NCI-H748 (cell line): Measurements from ENCODE around the gene HTT.

Experiments
- DNase-seq: peaks from one replicate; lab custom pipeline; 2025; ENCODE audit not compliant: unreplicated experiment; lab: John Stamatoyannopoulos, UW

Gene HTT

DNA sequence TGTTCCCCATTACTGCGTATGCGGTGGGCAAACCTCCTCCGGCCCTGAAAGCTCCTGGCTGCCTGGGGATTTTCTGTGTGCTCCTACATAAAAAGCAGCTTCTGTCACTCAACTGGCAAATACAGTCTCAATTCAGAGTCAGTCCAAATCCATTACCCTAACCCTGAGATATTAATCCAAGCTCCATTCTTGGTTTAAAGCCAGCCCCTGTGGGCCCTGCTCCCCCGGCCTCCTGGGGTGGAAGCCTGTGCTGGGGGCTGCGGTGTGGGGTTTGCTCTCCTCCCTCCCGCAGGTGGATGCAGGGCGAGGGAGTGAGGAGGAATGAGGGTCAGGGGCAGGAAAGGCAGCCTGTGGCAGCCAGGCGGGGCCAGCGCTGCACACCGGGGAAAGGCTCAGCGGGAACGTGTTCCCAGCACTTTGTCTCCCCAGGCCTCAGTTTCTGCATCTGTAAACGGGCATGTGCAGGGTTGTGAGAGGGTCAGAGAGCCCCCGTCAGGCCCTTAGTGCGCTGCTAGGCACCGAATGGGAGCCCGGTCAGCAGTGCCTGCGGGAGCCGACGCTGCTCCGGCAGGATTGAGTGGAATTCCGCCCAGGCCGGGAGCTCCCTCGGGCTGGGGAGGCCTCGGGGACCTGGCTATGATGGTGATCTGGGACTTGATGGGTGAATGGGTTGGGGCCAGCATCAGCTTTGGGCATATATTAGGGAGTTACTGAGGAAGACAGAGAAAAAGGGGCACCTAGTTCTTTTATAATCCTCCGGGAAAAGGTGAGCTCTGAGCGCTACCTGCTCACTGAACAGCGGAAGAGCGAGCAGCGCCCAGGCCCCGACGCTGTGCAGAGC is 212.1 kb downstream of the HTT start:
- DNase-seq = no peak

DNA sequence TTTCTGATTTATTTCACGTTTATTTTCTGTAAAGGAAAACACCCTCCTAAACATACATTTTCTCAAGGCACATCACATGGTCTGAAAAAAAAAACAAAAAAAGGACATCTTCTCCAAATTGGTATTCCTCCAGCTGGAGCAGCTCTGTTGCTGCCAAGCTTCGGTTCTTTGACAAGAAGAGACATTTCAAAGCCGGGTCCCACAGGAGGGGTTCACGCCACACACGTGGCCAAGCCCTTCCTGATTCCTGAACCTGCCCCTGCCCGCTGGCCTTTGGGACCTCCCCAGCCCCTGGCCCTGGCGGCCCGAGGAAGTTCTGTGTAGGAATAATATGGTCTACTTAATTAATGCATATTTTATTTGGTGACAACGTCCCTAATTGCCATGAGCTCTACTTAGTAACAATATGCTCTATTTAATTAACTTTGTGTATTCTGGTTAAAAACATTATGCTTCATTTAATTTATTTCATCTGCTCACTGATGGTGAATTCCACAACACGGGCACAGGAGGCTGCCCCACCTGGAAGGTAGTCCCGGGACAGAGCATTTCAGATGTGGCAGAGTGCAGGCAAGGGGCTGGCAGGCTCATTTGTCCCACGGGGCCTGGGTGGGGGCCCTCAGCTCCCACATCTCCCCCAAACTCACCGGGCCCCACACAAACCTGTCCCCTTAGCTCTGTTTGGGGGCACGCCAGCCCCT is 212.9 kb downstream of the HTT start:
- DNase-seq = no peak

DNA sequence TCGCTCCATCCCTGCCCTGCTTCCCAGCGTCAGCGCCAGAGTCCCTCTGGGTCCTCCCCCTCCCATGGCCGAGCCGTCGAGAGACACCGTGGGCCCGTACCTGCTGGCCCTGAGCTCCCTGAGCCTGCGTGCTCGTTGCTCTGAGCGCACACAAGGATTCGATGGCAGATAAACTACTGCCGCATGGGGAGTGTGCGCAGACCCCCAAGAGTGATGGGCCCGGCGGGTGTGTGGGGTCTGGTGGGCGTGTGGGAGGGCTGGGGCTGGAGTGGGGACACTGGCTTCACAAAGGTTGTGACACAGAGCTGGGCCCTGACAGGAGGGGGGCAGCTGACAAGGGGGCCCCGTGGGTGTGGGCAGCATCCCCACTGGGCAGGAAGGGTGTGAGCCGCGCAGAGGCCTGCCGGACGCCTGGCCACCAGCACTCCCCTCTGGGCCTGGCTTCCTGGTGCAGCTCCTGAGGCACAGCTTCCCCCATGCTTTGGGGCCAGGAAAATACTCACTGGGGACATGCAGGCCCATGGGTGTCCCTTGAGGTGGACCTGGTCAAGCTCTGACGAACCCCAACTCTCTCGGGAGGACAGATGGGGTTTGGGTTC is 213.6 kb downstream of the HTT start:
- DNase-seq = no peak

DNA sequence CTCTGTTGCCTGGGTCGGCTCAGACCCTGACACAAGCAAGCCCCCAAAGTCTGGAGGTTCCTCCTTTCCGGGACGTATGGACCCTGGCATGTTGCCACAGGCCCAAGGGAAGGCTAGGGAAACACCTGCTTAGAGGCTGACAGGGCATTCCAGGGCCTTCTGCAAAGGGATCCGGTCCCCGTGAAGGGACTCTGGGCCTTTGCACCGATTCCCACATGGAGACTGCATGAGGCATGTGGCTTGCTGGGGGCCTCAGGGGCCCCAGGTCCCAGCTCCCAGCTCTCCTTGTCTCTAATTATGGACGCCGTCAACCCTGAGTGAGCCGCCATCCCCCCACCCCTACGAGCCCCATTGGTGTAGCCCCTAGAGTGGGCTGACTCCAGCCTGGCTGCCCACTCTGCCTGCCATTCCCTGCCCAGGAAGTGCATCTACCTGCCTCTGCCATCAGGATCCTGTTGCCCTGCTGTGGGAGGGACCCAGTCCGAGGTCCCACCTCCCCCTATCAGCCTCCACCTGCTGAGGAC is 214.2 kb downstream of the HTT start:
- no peak for DNase-seq

DNA sequence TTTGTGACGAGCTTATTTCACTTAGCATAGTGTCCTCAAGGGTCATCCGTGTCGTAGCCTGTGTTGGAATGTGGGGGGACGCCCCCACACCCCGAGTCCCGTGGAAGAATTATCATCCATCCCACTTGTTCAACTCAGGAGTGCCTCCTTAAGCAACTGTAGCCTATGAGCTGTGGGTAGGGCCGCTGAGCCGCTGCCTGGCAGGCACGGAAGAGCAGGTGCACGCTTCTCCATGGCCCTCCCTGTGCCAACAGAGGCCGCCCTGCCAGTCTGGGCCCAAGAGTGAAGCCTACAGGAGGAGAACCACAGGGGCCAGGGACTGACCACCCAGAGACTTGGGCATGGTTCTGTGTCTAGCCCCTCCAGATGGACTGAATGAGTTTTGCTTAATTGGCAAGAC is 216.0 kb downstream of the HTT start:
- no peak for DNase-seq

DNA sequence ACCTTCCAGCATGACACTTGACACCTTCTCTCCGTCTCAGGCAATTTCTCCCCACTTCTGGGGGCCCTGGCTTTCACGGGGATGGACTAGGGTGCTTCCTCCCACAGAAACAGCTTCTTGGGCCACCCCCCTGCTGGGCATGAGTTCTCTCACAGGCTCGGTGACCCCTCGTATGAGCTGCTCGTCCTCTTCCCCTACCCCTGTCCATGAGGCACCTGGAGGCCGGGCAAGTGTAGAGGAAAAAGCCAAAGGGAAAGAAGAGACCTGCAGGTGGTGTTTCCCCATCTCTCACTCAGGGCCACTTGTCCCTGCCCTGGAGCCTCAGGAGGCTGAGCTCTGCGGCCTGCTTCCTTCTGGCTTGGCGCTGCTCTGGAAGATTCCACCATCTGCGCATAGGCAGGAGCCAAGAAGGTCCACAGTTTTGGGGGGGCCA is 216.4 kb downstream of the HTT start:
- DNase-seq = no peak

DNA sequence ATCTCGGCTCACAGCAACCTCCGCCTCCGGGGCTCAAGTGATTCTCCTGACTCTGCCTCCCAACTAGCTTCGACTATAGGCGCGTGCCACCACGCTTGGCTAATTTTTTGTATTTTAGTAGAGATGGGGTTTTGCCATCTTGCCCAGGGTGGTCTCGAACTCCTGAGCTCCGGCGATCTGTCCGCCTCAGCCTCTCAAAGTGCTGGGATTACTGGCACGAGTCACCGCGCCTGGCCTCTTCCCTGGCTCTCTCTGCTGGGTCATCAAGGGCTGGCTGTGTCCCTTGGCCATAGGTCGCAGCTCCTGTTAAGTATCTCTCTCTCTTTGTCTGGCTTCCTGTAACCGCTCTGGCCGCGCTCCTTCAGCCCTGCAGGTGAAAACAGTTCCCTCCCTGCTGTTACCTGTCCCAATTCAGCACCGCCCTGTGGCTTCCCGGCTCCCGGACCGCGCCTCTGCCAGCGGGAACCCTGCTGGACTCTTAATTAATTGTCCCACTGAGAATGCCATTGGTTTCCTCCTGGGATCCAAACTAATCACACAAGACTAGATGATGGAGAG is 217.0 kb downstream of the HTT start:
- DNase-seq = peak; percentile 44

DNA sequence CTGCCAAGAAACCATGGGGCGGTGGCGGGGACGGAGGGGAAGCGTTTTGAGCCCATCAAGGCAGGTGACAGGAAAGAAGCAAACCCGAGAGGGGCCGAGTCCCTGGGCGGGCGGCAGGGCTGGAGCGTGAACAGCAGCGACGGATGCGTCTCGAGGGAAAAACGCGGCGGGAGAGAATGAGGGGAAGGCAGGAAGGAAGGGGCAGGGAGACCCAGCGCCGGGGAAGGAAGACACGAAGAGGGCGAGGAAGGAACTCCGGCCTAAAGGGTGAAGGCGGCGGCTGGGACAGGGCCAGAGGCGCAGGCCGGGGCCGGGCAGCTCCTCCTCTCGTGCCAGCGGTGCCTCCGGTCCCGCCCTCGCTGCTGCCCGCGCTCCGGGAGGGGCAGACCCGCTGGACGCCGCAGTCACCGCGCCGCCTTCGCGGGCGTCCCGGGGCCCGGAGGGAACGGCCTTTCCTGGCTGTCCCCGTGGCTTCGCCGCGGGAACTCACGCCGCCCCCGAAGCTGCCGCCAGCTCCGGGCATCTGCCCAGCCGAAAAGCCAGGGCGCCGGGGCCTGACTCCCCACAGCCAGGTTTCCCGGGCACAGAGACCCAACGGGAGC is 217.6 kb downstream of the HTT start:
- peak; percentile 44 for DNase-seq

DNA sequence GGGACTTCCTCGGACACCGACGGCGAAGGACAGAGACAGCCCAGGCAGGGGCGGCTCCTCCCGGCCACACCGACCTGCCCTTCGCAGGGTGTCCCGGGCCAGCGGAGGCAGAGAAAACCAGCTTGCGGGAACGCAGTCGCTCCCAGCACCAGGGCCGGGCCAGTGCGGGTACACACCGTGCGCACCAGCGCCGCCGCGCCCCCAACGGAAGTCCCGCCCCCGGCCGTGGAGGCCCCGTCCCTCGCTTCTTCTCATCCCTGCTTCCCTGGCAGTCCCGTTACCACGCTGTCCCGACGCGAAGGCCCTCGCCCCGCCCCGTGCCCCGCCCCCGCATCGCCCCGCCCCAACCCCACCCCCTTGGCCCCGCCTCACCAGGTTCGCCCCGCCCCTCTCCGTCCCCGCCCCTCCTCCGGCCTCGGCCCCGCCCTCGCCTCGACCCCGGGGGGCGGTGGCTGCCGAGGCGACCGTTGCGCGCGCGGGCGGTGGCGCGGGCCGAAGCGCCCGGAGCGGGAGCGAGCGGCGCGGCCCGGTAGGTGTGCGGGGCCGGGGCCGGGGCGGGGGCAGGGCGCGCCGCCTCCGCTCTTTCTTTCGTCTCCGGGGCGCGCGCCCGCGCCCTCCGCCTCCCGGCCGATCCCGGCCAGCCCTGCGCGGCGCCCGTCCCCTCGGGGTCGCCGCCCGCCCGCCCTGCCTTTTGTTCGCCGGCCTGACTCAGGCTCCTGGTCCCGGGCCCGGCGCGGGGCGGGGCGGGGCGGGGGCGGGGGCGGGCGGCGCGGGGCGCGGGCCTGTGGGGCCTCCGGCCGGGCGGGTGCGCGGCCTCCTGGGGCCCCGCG is 218.3 kb downstream of the HTT start, which contains the start of gene RGS12:
RGS12 (plus strand) TSS at position 451 of the 830 bp plus-strand sequence. CDS start 23,150 bp downstream, outside the sequence.
- peak; percentile 72 for DNase-seq
